ENCODE data around the gene APEX1.

Gene APEX1

DNA sequence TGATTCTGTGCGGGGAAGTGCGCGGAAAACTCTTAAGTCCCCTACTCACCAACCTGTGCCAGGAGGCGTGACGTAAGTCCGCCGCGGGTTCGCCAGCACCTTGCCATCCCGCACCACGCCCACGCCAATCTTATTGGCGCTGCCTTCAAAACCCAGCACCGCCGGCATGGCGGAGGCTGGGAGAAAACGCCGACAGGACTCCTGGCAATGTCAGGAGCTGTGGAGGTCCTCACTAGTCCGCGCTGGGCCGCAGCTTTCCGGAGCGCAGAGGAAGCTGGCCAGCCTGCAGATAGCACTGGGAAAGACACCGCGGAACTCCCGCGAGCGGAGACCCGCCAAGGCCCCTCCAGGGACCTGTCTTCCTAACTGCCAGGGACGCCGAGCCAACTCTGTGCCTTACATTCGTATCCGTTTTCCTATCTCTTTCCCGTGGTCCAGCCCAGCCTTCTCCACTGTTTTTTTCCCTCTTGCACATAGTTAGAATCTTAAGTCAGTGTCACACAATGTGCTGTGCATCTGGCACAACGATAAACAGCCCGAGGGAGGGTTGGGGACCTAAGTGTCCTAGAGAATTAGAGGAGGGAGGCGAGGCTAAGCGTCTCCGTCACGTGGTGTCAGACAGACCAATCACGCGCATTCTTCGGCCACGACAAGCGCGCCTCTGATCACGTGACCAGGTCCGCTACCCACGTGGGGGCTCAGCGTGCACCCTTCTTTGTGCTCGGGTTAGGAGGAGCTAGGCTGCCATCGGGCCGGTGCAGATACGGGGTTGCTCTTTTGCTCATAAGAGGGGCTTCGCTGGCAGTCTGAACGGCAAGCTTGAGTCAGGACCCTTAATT is at the start of gene APEX1, which contains the start of gene OSGEP:
Gene APEX1 (plus strand): TSS at position 711 of the 839 bp plus-strand sequence. CDS start 420 bp downstream, outside the sequence.
Gene OSGEP (minus strand): TSS at position 297 of the 839 bp plus-strand sequence. CDS start 129 bp downstream, at position 168.
- TF ChIP-seq, protein P1, sequence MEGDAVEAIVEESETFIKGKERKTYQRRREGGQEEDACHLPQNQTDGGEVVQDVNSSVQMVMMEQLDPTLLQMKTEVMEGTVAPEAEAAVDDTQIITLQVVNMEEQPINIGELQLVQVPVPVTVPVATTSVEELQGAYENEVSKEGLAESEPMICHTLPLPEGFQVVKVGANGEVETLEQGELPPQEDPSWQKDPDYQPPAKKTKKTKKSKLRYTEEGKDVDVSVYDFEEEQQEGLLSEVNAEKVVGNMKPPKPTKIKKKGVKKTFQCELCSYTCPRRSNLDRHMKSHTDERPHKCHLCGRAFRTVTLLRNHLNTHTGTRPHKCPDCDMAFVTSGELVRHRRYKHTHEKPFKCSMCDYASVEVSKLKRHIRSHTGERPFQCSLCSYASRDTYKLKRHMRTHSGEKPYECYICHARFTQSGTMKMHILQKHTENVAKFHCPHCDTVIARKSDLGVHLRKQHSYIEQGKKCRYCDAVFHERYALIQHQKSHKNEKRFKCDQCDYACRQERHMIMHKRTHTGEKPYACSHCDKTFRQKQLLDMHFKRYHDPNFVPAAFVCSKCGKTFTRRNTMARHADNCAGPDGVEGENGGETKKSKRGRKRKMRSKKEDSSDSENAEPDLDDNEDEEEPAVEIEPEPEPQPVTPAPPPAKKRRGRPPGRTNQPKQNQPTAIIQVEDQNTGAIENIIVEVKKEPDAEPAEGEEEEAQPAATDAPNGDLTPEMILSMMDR (IDR thresholded peaks at IDR 0.05; ENCODE audit: low read depth, low read length) = no peak
- H3K4me3 ChIP-seq (replicated peaks in 1 of 2; ENCODE audit: low read depth in 2 of 2, low read length in 2 of 2) = peak within 1 kb of the TSS; percentile 84 to 94
- peak; percentile 99 to 100 for DNase-seq (ENCODE audit: low read depth in 2 of 2)

DNA sequence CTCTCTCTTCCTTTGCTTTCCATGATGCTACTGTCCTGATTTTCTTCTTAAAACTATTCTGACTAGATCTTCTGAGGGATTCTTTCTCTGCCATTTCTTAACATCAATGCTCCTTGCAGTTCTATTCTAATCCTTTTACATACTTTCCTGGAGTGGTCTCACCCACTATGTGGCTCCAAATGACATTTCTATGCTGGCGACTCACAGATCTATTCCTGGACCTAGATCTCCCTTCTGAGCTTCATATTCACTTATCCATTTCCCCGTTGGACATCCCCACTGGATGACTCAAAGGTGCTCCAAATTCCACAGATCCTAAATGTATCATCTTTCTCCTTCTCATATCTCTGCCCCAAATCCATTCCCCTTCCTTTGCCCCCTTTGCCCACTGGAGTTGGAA is 45.8 kb upstream of the APEX1 start:
- H3K4me3 ChIP-seq (replicated peaks in 1 of 2; ENCODE audit: low read depth in 2 of 2, low read length in 2 of 2) = no peak overlapping the region
- TF ChIP-seq, protein P1 (IDR thresholded peaks at IDR 0.05; ENCODE audit: low read depth, low read length) = no peak
- peak in 1 of 2 donors; percentile 45 for DNase-seq (ENCODE audit: low read depth in 2 of 2)

DNA sequence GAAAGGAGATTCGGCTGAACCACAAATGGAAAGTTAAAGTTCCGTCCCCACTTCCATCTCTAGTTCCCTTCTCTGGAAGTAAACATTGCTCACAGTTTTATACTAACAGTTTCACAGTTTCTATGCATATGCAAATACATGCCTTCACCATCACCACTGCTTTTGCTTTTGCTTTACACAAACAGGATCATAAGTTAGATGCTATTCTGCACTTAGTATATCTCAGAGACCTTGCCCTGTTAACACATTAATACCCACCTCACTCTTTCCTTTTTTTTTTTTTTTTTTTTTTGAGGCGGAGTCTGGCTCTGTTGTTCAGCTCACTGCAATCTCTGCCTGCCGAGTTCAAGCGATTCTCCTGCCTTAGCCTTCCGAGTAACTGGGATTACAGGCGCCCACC is 42.6 kb upstream of the APEX1 start:
- TF ChIP-seq, protein P1 (IDR thresholded peaks at IDR 0.05; ENCODE audit: low read depth, low read length) = no peak
- H3K4me3 ChIP-seq (replicated peaks in 1 of 2; ENCODE audit: low read depth in 2 of 2, low read length in 2 of 2) = peak overlapping the region; percentile 93 to 95
- peak; percentile 25 to 27 for DNase-seq (ENCODE audit: low read depth in 2 of 2)

DNA sequence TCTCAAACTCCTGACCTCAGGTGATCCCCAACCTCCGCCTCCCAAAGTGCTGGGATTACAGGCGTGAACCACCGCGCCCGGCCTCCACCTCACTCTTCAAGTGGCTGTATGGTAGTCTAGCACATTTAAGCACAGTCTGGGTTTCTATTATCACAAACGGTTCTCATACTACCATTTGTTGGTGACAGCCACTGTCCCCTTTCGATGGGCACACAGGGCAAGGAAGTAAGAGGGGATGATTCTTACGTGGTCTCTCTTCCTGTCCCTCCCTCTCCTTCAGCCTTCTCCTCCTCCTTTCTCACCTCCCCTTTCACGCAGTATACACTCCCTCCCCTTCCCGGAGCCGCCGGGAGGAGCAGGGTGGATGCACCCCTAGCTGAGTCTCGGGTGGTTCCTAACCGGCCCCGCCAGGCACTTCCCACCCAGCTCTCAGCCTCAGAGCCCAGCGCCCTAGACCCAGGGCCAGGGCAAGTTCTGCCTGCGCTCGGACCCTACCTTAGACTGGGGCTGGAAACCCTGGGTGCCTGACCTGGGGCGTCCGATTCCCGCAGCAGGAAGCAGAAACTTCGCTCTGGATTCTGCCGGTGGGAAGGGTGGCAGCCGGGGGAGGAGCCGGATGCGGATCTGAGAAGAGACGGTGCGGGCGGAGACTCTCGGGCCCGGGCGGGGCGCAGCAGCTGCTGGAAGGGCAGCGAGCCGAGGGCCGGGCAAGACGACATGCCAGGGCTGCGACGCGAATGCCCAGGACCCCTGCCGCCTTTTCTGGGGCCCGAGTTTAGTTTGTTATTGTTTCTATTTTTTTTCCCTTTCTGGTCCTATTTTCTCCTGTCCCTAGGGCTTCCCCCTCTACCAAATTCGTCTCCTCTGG is 41.9 kb upstream of the APEX1 start, which contains the start of gene TEP1:
Gene TEP1 (minus strand): TSS at position 626 of the 868 bp plus-strand sequence. CDS start 5,062 bp downstream, outside the sequence.
- peak within 1 kb of the TSS; percentile 93 to 95 for H3K4me3 ChIP-seq (replicated peaks in 1 of 2; ENCODE audit: low read depth in 2 of 2, low read length in 2 of 2)
- peak; percentile 86 to 87 for DNase-seq (ENCODE audit: low read depth in 2 of 2)
- TF ChIP-seq, protein P1 (IDR thresholded peaks at IDR 0.05; ENCODE audit: low read depth, low read length) = no peak

DNA sequence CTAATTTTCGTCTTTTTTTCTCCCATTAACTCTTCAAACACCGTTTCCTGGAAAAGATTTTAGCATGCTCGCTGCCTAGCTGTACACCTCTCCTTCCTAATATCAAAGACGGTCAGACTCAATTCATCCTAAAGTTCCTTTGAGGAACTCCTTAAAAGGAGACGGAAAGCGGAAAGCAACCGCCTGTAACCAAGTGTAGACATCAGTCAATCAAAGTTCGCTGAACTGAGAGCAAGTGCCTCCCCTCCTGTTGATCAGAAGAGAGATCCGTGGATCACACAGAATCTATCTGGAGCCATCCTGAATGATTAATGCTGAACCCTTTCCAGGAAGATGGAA is 41.3 kb upstream of the APEX1 start:
- H3K4me3 ChIP-seq (replicated peaks in 1 of 2; ENCODE audit: low read depth in 2 of 2, low read length in 2 of 2) = peak overlapping the region; percentile 93 to 95
- no peak for DNase-seq (ENCODE audit: low read depth in 2 of 2)
- TF ChIP-seq, protein P1 (IDR thresholded peaks at IDR 0.05; ENCODE audit: low read depth, low read length) = no peak

DNA sequence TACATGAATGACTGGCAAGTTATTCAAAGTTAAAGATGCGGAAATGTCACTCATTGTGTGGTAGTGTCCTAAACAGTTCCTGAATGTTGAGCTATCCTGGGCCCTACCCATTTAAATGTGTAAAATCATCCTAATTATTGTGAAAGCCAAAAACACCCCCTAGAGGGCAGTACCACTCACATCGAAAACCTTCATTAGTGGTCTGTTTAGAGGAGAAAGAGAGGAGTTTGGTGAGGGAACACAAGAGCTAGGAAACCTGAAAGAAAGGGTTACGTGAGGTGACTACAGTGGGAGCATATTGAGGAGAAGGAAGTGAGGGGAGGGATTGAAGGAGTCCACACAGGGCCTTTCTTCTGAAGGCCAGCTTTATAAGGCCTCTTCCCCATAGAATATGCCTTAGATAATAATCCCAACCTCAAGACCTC is 39.2 kb upstream of the APEX1 start:
- DNase-seq (ENCODE audit: low read depth in 2 of 2) = peak; percentile 70 to 73
- TF ChIP-seq, protein P1 (IDR thresholded peaks at IDR 0.05; ENCODE audit: low read depth, low read length) = peak; percentile 64
- H3K4me3 ChIP-seq (replicated peaks in 1 of 2; ENCODE audit: low read depth in 2 of 2, low read length in 2 of 2) = no peak overlapping the region
